Endometrial microvascular endothelial cells (primary cell): ENCODE data around the gene GNA14. TPM values are rescaled to one million over a fixed set of nuclear protein-coding genes. Genes with fewer than 3 reads are reported as not detected.

ENCODE experiments used
- in situ Hi-C: cut with HindIII; loops from 2 replicates; pipeline ENCODE4 v1.10.0; 2017; ENCODE audit warnings: low sequenced_read_pairs, low pct_unique_long_range_greater_than_20kb; ENCODE audit errors: inconsistent ontology term
- total RNA-seq: library from RNA; depleted of rRNA; stranded (reverse); fragments of >200 nt; gene quantifications from one replicate; pipeline ENCODE4 v1.2.3, GENCODE V29; 2015; ENCODE audit errors: inconsistent ontology term

Gene GNA14
- total RNA-seq, 1 donor from 2014 or later, result 0.56 TPM

DNA sequence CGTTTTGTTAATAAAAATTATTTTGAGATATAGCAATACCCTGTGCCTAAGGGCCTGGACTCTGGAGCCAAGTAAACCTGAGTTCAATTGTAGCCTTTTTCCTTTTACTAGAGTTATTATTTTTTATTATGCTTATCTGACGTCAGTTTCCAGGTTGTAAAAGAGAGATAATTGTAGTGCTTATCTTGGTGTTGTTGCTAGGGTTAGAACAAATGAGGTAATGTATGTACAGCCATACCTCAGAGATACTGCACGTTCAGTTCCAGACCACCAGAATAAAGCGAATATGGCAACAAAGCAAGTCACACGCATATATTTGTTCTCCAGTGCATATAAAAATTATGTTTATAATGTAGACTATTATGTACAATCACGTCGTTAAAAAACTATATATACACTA, 255.8 kb downstream of the GNA14 start:
- in situ Hi-C loops, result no loop called here

DNA sequence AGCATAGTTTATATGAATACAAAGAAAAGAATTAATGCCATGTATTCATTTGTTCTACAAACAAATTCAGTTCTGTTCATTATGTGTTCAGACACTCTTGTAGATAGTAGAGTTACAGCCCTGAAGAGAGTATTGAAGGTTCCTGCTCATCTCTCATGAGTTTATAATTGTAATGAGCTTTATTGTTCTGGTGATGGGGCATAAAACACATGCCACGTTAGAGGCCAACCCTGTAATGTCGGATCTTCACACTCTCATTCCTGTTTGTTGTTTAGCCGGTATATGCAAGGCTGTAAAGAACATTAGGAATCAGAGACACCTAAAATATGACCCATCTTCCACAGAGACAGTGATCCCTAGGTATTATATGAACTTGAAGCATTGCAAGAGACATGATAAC, 256.3 kb downstream of the GNA14 start:
- in situ Hi-C loops, result no loop called here

DNA sequence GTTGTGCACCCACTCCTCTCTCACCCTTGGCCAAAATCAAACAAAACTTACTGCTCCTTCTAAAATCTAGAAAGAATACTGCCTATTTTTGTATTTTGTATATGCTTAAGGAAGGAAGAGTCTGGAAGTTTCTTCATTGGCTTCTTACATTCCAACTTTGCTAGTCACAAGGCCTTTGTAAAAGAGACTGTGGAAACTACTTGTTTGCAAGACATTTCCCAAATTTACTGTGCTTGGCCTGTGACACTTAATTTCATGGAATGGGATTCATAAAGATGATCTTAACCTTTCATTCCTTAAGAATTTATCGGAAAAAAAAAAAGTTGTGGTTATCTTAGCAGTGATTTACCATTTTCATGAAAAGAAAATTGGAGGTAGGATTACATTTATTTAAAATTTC, 261.9 kb downstream of the GNA14 start:
- in situ Hi-C loops, result no loop called here

DNA sequence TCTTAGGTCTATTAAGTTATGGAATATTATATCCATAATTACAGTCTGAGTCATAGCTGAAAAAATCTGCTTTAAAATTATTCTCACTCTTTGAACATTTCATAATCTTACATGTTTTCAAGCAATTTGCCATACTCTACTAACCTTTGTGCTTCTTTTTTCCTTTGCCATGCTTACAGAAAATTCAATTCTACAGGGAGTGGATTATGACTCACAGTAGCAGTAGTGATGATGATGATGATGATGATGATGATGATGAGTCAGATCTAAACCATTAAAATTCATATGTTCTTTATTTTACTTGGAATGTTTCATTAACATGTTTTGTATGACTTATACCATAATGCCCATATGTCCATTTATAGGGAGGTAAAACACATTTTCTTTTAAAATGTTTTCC, 263.7 kb downstream of the GNA14 start:
- in situ Hi-C loops, result no loop called here

DNA sequence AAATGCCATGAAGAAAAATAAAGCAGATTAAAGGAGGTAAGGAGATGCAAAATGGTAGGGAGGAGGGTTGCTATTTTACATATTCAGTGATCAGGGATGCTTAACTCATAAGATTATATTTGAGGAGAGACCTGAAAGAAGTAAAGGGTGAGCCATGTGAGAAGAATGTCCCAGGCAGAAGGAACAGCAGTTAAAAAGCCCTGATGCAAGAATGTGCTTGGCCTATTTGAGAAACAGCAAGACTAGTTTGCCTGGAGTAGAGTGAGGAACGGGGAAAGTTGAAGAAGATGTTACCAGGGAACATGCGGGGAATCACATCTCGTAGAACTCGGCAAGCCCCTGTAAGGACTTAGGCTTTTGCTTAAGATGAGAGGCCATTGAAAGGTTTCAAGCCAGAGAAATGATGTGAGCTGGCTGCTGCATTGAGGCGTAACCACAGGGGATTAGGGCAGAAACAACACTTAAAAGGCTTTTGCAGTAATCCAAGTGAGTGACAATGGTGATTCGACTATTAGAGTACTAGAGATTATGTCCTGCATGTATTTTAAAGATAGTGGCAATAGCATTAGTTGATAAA, 272.1 kb downstream of the GNA14 start:
- in situ Hi-C loops, result no loop called here

DNA sequence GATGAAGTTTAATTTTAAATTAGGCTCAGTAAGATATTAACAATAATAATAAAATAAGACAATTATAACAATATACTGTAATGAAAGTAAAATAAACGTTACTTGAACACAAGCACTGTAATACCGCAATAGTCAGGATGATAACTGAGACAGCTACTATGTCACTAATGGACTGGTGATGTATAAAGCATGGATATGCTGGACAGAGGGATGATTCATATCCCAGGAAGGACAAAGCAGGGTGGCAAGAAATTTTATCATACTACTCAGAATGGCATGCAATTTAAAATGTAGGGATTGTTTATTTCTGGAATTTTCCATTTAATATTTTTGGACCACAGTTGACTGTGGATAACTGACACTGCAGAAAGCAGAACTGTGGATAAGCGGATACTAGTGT, 273.9 kb downstream of the GNA14 start:
- in situ Hi-C loops, result no loop called here
